WTC11 (cell line): Measurements from ENCODE around the gene ZDHHC18. TPM values are rescaled to one million over a fixed set of nuclear protein-coding genes. Genes with fewer than 3 reads are reported as not detected.

Experiments used
- ATAC-seq: fragments of 200-7000 bp; cut with Tn5 transposase; 2 replicates; pipeline ENCODE4 v1.10.0; 2021; ENCODE audit warnings: mild to moderate bottlenecking, moderate library complexity
- CTCF ChIA-PET: fragments of 300-600 bp; sonication (Branson Sonifier 250); formaldehyde crosslinking; loops from one replicate; lab custom pipeline; 2021; ENCODE audit warnings: antibody characterized with exemption; lab: Charles Lee
- POLR2A ChIA-PET: fragments of 350-600 bp; sonication (Branson Sonifier 250); formaldehyde crosslinking; loops from one replicate; lab custom pipeline; 2021; ENCODE audit warnings: antibody characterized with exemption; lab: Charles Lee
- DNase-seq: peaks from one replicate; pipeline ENCODE4 v3.0.0; 2021; ENCODE audit warnings: low spot score
- H3K27ac Mint-ChIP-seq: 2 replicates; pipeline ENCODE4 v1.8.0; 2021; ENCODE audit warnings: mixed read lengths
- H3K27me3 Mint-ChIP-seq: 2 replicates; pipeline ENCODE4 v1.8.0; 2021; ENCODE audit warnings: low read depth, mild to moderate bottlenecking, moderate library complexity, mixed read lengths
- H3K36me3 Mint-ChIP-seq: 2 replicates; pipeline ENCODE4 v1.8.0; 2021; ENCODE audit warnings: mixed read lengths
- H3K4me1 Mint-ChIP-seq: 2 replicates; pipeline ENCODE4 v1.8.0; 2022; ENCODE audit warnings: mixed read lengths
- H3K4me3 Mint-ChIP-seq: 2 replicates; pipeline ENCODE4 v1.8.0; 2021; ENCODE audit warnings: mild to moderate bottlenecking, moderate library complexity, mixed read lengths
- H3K9me3 Mint-ChIP-seq: 2 replicates; pipeline ENCODE4 v1.8.0; 2021; ENCODE audit warnings: mixed read lengths
- EMX1 ChIP-seq: fragments of 250-450 bp; sonication (Bioruptor Pico); IDR thresholded peaks from 2 replicates; pipeline ENCODE4 v1.8.0; 2021; ENCODE audit warnings: mild to moderate bottlenecking
- ETV6 ChIP-seq: sonication (generic); formaldehyde crosslinking; IDR thresholded peaks from 2 replicates; pipeline ENCODE4 v1.8.1; 2022; ENCODE audit warnings: mild to moderate bottlenecking, missing genetic modification reagents
- FOXP4 ChIP-seq: sonication (generic); formaldehyde crosslinking; IDR thresholded peaks from 2 replicates; pipeline ENCODE4 v1.8.0; 2022; ENCODE audit warnings: mild to moderate bottlenecking, missing genetic modification reagents
- GABPB1 ChIP-seq: sonication (generic); formaldehyde crosslinking; IDR thresholded peaks from 2 replicates; pipeline ENCODE4 v1.8.1; 2023; ENCODE audit warnings: mild to moderate bottlenecking, missing genetic modification reagents
- IRF1 ChIP-seq: sonication (generic); formaldehyde crosslinking; IDR thresholded peaks from 2 replicates; pipeline ENCODE4 v1.8.0; 2023; ENCODE audit warnings: missing genetic modification reagents
- JUN ChIP-seq: sonication (generic); formaldehyde crosslinking; IDR thresholded peaks from 2 replicates; pipeline ENCODE4 v1.8.0; 2023; ENCODE audit warnings: mild to moderate bottlenecking, missing genetic modification reagents
- KAT7 ChIP-seq: sonication (generic); formaldehyde crosslinking; IDR thresholded peaks from 2 replicates; pipeline ENCODE4 v1.8.1; 2023; ENCODE audit warnings: missing genetic modification reagents, mild to moderate bottlenecking, borderline replicate concordance
- MLX ChIP-seq: sonication (generic); formaldehyde crosslinking; IDR thresholded peaks from 2 replicates; pipeline ENCODE4 v1.8.1; 2023; ENCODE audit warnings: mild to moderate bottlenecking, missing genetic modification reagents, moderate library complexity
- TP53 ChIP-seq: sonication (generic); formaldehyde crosslinking; IDR thresholded peaks from 2 replicates; pipeline ENCODE4 v1.8.1; 2023; ENCODE audit warnings: mild to moderate bottlenecking, missing genetic modification reagents
- USF2 ChIP-seq: sonication (generic); formaldehyde crosslinking; IDR thresholded peaks from 2 replicates; pipeline ENCODE4 v1.8.1; 2023; ENCODE audit warnings: mild to moderate bottlenecking, missing genetic modification reagents, moderate library complexity
- ZNF232 ChIP-seq: sonication (generic); formaldehyde crosslinking; IDR thresholded peaks from 2 replicates; pipeline ENCODE4 v1.8.0; 2022; ENCODE audit warnings: mild to moderate bottlenecking, missing genetic modification reagents
- ZNF263 ChIP-seq: sonication (generic); formaldehyde crosslinking; IDR thresholded peaks from 2 replicates; pipeline ENCODE4 v1.8.1; 2022; ENCODE audit warnings: low read depth, mild to moderate bottlenecking, moderate library complexity, missing genetic modification reagents
- ZNF416 ChIP-seq: fragments of 250-450 bp; sonication (Bioruptor Pico); IDR thresholded peaks from 2 replicates; pipeline ENCODE4 v1.9.0; 2021; ENCODE audit warnings: mild to moderate bottlenecking, inconsistent platforms
- ZNF423 ChIP-seq: fragments of 250-450 bp; sonication (Bioruptor Pico); IDR thresholded peaks from 2 replicates; pipeline ENCODE4 v2.1.2; 2022; ENCODE audit warnings: mild to moderate bottlenecking, moderate library complexity
- total RNA-seq: library from RNA; stranded (reverse); gene quantifications from 3 replicates; pipeline ENCODE4 v1.2.3, GENCODE V29; 2021
- TF ChIP-seq, protein P1 (sequence below): fragments of 250-450 bp; sonication (Bioruptor Pico); IDR thresholded peaks from 2 replicates; pipeline ENCODE4 v1.9.0; 2021; ENCODE audit warnings: moderate library complexity, mild to moderate bottlenecking, inconsistent platforms, borderline replicate concordance
- TF ChIP-seq, protein P2 (sequence below): sonication (generic); formaldehyde crosslinking; IDR thresholded peaks from 2 replicates; pipeline ENCODE4 v1.8.1; 2023; ENCODE audit warnings: mild to moderate bottlenecking, missing genetic modification reagents, borderline replicate concordance

ZDHHC18 gene
- total RNA-seq, 1 experiment from 2014 or later = 26.5 TPM

DNA sequence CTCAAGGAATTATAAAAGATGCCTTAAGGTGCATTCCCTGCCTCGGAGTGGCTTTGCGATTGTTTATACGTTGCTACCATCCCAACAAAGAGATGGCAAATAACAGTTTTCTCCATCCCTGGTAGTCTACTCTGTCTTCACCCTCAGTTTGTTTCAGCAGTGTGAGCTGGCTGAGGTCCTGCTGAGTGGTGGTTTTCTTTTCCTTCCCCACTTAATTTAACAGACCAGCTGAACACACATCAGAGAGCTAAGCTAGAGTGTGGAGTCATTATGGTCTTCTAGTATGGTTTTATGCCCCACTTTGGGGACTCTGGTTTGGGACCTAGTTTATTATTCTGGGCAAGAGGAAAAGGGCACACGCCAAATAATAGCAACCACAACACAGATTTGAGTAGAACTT, 36.6 kb upstream of the ZDHHC18 start (continued):
- TF ChIP-seq, protein P1, sequence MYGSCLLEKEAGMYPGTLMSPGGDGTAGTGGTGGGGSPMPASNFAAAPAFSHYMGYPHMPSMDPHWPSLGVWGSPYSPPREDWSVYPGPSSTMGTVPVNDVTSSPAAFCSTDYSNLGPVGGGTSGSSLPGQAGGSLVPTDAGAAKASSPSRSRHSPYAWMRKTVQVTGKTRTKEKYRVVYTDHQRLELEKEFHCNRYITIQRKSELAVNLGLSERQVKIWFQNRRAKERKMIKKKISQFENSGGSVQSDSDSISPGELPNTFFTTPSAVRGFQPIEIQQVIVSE = no peak
- TF ChIP-seq, protein P2, sequence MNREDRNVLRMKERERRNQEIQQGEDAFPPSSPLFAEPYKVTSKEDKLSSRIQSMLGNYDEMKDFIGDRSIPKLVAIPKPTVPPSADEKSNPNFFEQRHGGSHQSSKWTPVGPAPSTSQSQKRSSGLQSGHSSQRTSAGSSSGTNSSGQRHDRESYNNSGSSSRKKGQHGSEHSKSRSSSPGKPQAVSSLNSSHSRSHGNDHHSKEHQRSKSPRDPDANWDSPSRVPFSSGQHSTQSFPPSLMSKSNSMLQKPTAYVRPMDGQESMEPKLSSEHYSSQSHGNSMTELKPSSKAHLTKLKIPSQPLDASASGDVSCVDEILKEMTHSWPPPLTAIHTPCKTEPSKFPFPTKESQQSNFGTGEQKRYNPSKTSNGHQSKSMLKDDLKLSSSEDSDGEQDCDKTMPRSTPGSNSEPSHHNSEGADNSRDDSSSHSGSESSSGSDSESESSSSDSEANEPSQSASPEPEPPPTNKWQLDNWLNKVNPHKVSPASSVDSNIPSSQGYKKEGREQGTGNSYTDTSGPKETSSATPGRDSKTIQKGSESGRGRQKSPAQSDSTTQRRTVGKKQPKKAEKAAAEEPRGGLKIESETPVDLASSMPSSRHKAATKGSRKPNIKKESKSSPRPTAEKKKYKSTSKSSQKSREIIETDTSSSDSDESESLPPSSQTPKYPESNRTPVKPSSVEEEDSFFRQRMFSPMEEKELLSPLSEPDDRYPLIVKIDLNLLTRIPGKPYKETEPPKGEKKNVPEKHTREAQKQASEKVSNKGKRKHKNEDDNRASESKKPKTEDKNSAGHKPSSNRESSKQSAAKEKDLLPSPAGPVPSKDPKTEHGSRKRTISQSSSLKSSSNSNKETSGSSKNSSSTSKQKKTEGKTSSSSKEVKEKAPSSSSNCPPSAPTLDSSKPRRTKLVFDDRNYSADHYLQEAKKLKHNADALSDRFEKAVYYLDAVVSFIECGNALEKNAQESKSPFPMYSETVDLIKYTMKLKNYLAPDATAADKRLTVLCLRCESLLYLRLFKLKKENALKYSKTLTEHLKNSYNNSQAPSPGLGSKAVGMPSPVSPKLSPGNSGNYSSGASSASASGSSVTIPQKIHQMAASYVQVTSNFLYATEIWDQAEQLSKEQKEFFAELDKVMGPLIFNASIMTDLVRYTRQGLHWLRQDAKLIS = no peak
- no peak for TF ChIP-seq ZNF423
- no peak for TF ChIP-seq GABPB1
- TF ChIP-seq KAT7 (CRISPR knock-in tag) = no peak
- no peak for TF ChIP-seq EMX1 (CRISPR knock-in tag)
- TF ChIP-seq MLX = no peak
- TF ChIP-seq IRF1 (CRISPR knock-in tag) = no peak
- TF ChIP-seq, all 79 proteins: peak for 0

DNA sequence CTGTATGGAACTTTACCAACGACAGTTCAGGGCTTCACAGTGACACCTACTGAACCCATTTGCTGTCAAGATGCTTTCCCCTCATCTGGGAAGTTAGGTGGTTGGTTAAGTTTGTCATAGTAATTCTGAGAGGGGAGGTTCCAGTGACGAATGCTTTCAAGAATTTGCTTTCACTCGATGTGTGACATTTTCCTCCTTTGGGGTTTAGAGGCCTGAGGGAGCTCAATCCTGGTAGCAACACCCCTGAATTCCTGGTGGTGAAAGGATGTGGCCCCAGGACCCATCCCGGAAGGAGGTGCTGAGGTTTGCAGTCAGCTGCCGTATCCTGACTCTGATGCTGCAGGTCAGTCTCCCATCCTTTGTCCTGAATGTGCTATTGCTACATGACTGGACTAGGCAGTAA, 35.9 kb upstream of the ZDHHC18 start:
- Mint-ChIP-seq H3K27ac (no peak overlapping the region), H3K9me3 (no peaks in the 10 kb centered on the region), H3K4me1 (peaks cover 29% of the 10 kb centered on the region), H3K27me3 (no peaks in the 10 kb centered on the region), H3K4me3 (no peak overlapping the region), H3K36me3 (peaks cover 16% of the 10 kb centered on the region)
- TF ChIP-seq USF2 (CRISPR knock-in tag) = no peak
- TF ChIP-seq, protein P1 = no peak
- TF ChIP-seq TP53 (CRISPR knock-in tag) = no peak
- no peak for TF ChIP-seq JUN (CRISPR knock-in tag)
- TF ChIP-seq ZNF232 (CRISPR knock-in tag) = no peak
- TF ChIP-seq ZNF416 (CRISPR knock-in tag) = no peak
- TF ChIP-seq ETV6 (CRISPR knock-in tag) = no peak
- TF ChIP-seq EMX1 (CRISPR knock-in tag) = no peak
- TF ChIP-seq ZNF263 (CRISPR knock-in tag) = no peak
- TF ChIP-seq FOXP4 (CRISPR knock-in tag) = no peak
- TF ChIP-seq, protein P2 = no peak
- DNase-seq = no peak
- ChIA-PET POLR2A (no interaction called here), CTCF (interaction anchor here (0.7 to 5.4 kb wide), 4 partner anchors 72 to 187 kb away, joined by 3 to 110 read pairs (median 6); no protein-coding TSS in a partner anchor)
- ATAC-seq = no peak
